Measurements from ENCODE around the gene GRM1.

The GRM1 gene

GRCh38 chr6:146388736-146389364 is 360.0 kb downstream of the GRM1 start:
- DNase-seq, result no peak

- no peak for DNase-seq
Measured at GRCh38 chr6:146389740-146390139, 360.9 kb downstream of the GRM1 start.

DNA sequence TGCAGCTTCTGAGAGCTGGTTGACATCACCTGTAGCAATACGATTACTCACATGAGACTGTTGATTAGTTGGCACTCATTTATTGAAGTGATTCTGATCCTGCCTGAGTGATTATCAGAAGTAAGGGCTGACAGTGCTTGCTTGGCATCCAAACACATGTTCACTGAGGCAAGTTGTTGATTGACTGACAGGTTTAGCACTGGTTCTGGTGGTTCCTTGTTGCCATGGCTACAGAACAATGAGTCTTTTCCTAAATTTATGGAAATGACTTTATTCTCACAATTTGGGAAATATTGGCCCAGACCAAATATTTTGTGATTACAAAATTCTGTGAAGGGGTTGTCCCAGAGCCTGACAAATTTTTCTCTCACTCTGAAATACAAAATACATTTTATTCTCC is 368.8 kb downstream of the GRM1 start:
- no peak for DNase-seq

- DNase-seq, result no peak
Measured at GRCh38 chr6:146402476-146402875, 373.6 kb downstream of the GRM1 start.

- no peak for DNase-seq
Measured at GRCh38 chr6:146408583-146408982, 379.7 kb downstream of the GRM1 start.

GRCh38 chr6:146410851-146411595 is 382.2 kb downstream of the GRM1 start:
- DNase-seq, result no peak

- DNase-seq, result no peak
Measured at GRCh38 chr6:146419576-146419975, 390.7 kb downstream of the GRM1 start.

DNA sequence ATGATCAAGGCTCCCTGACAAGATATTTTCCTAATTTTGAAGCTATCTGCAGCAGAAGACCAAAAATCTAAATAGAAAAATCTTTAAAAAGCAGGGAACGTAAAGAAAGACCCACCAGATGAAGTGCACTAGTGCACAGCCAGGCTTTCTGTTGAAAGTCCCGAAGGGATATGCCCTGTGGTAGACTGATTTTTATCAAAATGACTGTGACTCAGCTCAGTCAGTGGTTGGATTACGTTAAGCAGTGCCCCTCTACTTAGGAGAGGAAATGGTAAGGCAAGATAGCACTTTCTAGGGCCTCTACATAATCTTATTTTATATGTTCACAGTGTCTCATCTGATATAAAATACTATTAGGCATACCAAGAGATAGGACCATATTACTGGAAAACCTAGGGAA is 391.4 kb downstream of the GRM1 start:
- DNase-seq, result no peak

DNA sequence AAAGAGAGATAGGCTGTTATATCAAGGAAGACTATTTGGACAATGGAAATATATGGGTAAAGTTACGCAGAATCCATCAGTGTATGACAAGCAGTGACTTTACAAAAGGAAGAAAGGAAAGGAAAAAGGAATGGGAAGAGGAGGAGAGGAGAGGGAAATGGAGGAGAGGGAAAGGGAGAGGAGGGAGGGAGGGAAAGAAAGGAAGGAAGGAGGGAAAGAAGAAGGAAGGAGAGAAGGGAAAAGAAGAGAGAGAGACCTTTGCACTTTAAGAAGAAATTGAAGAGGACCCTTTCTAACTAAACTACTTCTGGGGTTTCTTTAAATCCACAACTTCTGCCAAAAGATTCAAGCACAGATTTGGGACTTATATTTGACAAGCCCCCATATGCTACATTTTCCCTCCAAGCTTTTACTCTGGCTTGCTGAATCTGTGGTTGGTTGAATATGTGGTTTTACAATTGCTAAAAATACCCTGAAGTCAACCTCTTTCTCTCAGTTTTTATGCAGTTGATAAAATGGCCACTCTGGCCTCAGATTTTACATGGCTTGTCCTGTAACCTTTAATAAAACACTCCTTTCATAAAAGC is 394.0 kb downstream of the GRM1 start:
- DNase-seq, result no peak

DNA sequence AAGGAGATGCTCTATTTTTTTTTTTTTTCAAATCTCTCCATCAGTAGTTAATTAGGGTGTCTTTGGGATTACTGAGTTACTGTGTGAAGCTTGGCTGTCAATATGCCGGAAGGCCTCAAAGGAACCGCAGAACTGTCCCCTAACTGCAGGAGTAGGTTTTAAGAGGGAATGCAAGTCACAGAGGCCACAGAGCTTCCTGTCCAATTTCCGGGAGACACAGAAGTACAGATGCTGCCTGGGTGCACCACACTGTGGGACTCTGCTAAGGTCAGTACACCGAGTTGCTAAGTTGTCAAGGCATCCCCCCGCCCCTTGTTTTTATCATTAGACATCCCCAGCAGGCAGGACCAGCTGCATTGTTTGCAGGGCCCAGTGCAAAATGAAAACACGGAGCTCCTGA is 394.6 kb downstream of the GRM1 start:
- no peak for DNase-seq

GRCh38 chr6:146426516-146426915 is 397.7 kb downstream of the GRM1 start:
- DNase-seq, result no peak

- DNase-seq, result no peak
Measured at GRCh38 chr6:146429831-146430230, 401.0 kb downstream of the GRM1 start.

GRCh38 chr6:146433881-146434731 is 405.2 kb downstream of the GRM1 start:
- no peak for DNase-seq

DNA sequence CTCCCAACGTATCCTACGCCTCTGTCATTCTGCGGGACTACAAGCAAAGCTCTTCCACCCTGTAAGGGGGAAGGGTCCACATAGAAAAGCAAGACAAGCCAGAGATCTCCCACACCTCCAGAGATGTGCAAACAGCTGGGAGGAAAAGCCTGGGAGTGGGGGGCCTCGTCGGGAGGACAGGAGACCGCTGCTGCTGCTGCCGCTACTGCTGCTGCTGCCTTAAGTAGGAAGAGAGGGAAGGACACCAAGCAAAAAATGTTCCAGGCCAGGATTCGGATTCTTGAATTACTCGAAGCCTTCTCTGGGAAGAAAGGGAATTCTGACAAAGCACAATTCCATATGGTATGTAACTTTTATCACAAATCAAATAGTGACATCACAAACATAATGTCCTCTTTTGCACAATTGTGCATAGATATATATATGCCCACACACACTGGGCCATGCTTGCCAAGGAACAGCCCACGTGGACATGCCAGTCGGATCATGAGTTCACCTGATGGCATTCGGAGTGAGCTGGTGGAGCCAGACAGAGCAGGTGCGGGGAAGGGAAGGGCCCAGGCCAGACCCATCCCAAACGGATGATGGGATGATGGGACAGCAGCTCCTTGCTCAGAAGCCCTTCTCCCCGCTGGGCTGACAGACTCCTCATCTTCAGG is 406.0 kb downstream of the GRM1 start:
- no peak for DNase-seq

- DNase-seq, result no peak
Measured at GRCh38 chr6:146441907-146442306, 413.0 kb downstream of the GRM1 start.

DNA sequence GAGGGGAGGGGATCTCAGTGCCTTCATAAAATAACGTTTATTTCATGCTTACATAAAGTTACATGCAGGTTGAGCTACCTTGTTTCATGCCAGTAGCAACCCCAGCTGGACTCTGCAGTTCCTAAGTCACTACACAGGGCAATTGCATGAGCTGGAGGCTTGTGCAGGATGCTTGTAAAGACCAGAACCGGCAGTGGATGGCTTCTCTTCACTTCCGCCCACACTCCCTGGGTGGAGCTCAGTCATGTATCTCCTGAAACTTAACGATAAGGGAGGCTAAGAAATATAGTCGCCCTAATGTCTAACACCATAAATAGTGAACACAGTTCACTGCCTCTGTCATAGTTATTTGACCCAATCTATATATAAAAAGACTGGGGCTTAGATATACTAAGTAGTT is 415.3 kb downstream of the GRM1 start:
- DNase-seq, result no peak

GRCh38 chr6:146445233-146445632 is 416.4 kb downstream of the GRM1 start:
- no peak for DNase-seq

GRCh38 chr6:146456886-146457285 is 428.0 kb downstream of the GRM1 start:
- DNase-seq, result no peak

DNA sequence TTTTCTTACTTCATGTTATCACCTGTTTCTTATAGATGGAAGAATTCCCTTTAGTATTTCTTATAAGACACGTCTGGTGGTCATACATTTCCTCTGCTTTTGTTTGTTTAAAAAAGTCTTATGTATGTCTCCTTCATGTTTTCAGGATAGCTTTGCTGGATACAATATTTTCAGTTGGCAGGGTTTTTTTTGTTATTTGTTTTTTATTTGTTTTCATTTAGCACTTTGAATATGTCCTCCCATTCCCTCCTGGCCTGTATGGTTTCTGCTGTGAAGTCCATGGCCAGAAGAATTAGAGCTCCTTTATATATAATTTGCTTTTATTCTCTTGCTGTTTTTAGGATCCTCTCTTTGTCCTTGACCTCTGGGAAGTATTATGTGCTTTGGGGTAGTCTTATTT is 432.1 kb downstream of the GRM1 start:
- no peak for DNase-seq

DNA sequence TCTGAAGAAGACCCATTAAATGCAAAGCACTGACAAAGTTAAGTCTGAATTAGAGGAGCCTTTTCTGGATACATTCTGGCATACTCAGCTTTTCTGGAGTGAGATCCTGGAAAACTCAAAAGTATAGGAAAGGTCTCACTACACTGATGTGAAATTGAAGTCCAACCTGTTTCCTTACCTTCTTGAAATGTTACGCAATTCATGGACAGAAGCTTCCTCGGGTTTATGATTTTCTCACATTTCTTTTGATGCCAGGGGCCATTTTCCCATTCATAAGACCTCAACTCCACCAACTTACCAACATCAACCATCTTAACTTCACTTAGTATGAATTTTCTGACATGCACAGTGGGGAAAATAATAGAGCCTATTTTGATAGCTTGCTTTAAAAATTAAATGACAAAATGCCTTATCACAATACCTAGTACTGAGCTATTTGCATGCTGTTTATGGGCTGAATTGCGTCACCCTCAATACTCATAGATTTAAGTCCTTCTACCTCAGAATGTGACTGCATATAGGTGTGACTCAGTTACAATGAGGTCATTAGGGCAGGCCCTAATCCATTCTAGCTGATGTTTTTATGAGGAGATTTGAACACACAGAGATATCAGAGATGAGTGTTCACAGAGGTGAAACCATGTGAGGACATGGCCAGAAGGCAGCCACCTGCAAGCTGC is 441.4 kb downstream of the GRM1 start:
- DNase-seq, result no peak

- no peak for DNase-seq
Measured at GRCh38 chr6:146472918-146473317, 444.1 kb downstream of the GRM1 start.

DNA sequence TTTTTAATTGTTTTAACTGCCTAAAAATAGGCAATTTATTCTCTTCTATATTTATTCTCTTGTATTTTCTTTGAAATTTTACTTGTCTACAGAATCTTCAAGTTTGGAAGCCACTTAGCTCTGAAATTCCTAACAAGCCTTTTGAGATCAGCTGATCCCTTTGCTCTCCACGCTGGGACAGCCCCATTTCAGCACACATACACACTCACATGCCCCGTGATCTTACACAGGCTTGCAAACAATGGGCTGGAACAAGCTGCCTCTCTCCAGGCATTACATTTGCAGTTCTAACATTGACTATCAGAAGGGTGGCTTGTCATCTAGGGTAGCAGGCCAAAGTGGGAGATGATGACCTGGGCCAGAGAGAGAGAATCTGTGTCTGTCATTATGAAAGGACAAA is 452.7 kb downstream of the GRM1 start:
- no peak for DNase-seq
